Measurements from ENCODE around the gene HTR7.

HTR7 gene

DNA sequence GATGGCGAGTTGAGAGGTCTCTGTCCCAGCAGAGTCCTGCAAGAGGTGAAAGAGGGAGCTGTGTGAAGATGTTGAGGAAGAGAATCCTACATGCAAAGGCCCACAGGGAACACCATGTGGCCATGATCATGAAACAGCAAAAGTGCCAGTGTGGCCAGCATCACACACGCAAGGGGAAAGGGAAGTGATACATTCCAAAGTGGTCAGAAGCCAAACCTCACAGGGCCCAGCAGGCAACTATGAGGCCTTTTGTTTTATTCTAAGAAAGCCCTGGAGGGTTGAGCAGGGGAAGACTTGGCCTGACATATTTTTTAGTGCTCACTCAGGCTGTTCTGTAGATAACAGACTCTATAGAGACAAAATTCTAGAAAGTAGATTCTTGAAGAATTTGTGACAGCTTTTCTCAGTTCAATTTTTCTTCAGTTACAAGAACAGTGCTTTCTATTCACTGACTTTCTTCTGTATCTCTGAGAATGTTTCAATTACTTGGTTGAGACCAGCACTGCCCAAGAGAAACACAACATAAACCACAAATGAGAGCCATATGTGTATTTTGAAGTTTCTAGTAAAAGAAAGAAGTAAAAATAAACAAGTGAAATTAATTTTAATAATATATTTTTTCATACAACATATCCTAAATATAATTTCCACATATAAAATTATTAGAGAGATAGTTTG lies 82.3 kb downstream of the HTR7 start:
- no peak overlapping the region for H3K9ac ChIP-seq (ENCODE audit: low read depth, low read length)
- H3K4me1 ChIP-seq (ENCODE audit: insufficient read depth, low read length): no peaks in the 10 kb centered on the region
- H3K36me3 ChIP-seq (ENCODE audit: insufficient read depth, low read length): no peaks in the 10 kb centered on the region
- H3K9me3 ChIP-seq (ENCODE audit: control insufficient read depth, insufficient read depth, low read length): no peaks in the 10 kb centered on the region

DNA sequence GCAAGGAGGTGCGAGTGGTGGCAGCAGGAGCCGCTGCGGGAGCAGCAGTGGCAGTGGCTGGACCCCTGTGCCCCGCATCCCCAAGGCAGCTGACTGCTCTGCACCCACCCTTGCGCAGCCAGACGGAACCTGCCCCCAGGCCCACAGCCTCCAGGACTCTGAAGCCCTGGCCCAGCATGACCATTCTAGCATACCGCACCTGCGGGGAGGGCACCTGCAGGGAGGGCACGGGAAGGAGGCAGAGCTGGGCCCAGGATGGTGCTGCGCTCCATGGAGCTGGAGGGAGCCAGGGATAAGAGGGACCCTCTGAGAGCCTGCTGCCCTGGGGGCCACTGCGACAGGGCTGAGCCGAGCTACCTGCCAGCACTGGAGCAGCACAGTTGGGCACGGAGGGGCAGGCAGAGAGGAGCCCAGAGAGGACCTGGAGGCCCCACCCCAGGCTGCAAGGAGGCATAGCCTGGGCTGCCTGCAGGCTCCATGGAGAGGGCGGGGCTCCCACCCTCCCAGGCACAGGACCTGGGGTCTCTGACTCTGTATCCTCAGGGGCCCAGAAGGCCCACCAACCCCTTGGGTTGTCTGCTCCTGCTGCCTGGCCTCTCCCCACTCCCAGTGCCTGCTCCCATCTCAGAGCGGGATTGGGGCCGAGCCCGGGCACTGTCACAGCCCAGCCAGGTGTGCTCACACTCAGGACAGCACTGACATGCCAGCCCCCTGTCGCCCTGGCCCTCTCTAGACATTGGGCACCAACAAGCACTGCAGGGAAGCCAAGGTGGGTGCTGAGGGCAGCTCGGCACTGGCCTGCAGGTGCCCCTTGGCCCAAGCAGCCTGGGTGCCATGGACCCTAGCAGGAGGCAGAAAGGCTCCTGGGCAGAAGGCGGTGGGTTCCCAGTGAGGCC lies 87.6 kb downstream of the HTR7 start:
- Histone ChIP-seq H3K36me3 (ENCODE audit: insufficient read depth, low read length) (no peaks in the 10 kb centered on the region), H3K4me1 (ENCODE audit: insufficient read depth, low read length) (no peaks in the 10 kb centered on the region), H3K9ac (ENCODE audit: low read depth, low read length) (no peak overlapping the region), H3K9me3 (ENCODE audit: control insufficient read depth, insufficient read depth, low read length) (no peaks in the 10 kb centered on the region)

DNA sequence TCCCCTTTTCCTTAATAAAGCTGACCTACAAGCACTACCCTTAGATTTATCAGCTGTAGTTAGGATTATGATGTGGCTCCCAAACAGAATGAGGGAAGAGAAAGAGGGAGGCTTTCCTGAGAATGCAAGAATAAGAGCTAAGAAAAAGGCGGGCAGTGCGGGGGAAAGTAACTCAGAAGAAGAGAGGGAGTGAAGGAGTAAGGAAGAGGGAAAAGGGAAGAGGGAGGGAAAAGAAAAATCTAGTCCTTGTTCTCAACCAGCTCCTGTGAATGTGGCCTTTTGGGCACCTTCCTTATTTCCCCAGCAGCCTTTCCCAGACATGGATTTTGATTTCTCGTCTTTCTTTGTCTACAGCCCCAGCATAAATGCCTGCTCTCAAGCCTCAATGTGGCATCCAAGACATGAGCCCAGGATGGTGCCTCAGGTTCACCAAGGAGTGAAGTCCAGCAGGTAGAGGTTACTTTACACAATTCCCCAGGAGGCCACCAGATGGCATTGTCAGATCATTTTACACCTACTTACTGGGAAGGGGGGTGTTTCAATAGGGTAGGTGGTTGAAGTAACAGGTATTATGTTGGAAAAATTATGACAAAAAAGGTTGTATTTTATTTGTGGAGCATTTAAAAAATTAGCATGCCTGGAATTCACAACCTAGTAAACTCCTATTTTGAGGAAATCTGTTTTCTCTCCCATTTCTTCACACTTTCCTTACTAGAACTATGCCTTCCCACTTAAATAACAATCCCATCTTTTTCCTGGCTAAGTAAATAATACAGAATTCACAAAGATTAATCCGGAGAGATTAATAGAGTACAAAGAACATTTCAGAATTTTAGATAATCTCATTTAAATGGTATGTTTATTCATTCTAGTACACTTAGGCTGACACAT lies 106.5 kb downstream of the HTR7 start:
- Histone ChIP-seq H3K36me3 (ENCODE audit: insufficient read depth, low read length) (no peaks in the 10 kb centered on the region), H3K4me1 (ENCODE audit: insufficient read depth, low read length) (0 out of 2 replicates have a peak, but pooled peaks cover 5% of the 10 kb centered on the region), H3K9me3 (ENCODE audit: control insufficient read depth, insufficient read depth, low read length) (0 out of 2 replicates have a peak, but pooled peaks cover 2% of the 10 kb centered on the region), H3K9ac (ENCODE audit: low read depth, low read length) (no peak overlapping the region)

DNA sequence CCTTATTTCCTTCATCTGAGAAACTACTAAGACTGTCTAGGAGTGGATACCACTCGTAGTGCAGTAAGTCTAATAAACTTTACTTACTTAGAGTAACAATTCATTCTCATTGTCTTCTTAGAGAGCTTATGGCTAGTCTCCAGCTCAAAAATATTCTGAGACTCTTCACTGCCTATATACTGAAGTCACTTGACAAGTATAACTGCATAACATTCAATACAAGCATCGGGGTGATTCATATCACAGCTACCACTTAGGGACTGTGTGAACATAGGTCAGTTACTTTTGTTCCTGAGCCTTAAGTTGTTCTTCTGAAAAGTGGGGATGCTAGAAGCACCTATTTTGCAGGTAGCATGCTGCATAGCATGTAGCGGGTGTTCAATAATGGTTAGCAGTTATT lies 111.0 kb downstream of the HTR7 start:
- Histone ChIP-seq H3K4me1 (ENCODE audit: insufficient read depth, low read length) (0 out of 2 replicates have a peak, but pooled peaks cover 3% of the 10 kb centered on the region), H3K9me3 (ENCODE audit: control insufficient read depth, insufficient read depth, low read length) (0 out of 2 replicates have a peak, but pooled peaks cover 2% of the 10 kb centered on the region), H3K36me3 (ENCODE audit: insufficient read depth, low read length) (no peaks in the 10 kb centered on the region), H3K9ac (ENCODE audit: low read depth, low read length) (no peak overlapping the region)

DNA sequence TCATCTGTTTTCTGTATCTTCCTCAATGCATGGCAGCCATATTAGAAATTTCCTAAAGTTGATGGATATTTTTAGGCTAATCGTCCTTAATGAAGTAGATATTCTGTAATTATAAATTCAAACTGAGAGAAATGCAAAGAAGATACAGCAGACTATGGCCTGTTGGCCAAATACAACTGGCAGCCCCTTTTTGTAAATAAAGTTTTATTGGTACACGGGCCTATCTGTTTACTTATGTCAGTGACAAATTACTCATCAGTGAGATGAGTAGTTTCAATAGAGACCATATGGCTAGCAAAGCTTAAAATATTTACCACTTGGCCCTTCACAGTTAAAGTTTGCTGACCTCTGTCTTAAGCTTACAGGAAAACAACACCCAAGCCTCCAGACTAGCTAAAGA lies 112.3 kb downstream of the HTR7 start:
- no peaks in the 10 kb centered on the region for H3K36me3 ChIP-seq (ENCODE audit: insufficient read depth, low read length)
- no peaks in the 10 kb centered on the region for H3K9me3 ChIP-seq (ENCODE audit: control insufficient read depth, insufficient read depth, low read length)
- H3K9ac ChIP-seq (ENCODE audit: low read depth, low read length): no peak overlapping the region
- no peaks in the 10 kb centered on the region for H3K4me1 ChIP-seq (ENCODE audit: insufficient read depth, low read length)

DNA sequence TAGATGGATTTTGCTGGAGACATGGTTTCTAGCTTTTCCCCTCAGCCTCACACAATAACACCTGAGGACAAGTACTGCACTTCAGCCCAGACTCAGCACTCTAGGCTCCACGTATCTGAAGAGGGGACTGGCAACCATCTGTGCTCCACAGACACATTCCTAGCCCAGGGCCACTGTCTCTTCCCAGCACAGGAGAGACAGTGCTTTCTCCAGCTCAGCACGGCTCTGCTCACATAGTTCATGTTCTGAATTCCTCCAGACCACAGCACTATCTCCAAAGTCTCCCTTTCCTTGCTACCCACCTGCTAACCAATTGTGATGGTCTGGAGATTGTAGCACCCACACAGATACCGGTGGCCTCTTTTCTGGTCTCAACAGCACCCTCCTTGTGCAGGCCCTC lies 114.5 kb downstream of the HTR7 start:
- no peak overlapping the region for H3K9ac ChIP-seq (ENCODE audit: low read depth, low read length)
- no peaks in the 10 kb centered on the region for H3K4me1 ChIP-seq (ENCODE audit: insufficient read depth, low read length)
- H3K36me3 ChIP-seq (ENCODE audit: insufficient read depth, low read length): no peaks in the 10 kb centered on the region
- no peaks in the 10 kb centered on the region for H3K9me3 ChIP-seq (ENCODE audit: control insufficient read depth, insufficient read depth, low read length)

DNA sequence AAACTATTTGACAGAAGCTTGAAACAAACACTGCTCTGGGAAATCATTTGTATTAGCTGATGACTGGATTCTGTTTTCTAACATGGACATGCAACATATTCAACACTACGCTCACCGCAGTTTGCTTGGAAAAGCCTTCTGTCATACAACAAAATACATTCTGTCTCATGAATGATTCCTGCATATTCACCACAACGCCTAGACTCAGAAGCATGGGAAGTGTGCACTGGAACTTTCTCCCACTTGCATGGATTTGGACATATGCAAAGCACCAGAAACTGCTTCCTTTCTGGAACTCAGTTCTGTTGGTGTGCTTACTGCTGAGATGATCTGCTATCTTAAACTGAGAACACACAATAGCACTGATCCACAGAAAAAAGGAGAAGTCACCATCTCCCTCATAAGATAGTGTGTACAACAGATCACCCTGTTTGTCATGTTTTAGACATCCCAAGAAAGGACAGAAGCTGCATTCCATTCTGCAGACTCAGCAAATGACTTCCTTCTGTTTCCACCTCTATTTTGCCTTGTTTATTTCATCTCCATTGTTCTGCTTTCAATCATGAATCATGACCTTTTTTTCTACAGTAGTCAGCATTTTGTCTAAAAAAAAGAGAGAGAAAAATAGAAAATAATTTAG lies 115.8 kb downstream of the HTR7 start:
- no peaks in the 10 kb centered on the region for H3K36me3 ChIP-seq (ENCODE audit: insufficient read depth, low read length)
- H3K9ac ChIP-seq (ENCODE audit: low read depth, low read length): no peak overlapping the region
- H3K9me3 ChIP-seq (ENCODE audit: control insufficient read depth, insufficient read depth, low read length): no peaks in the 10 kb centered on the region
- no peaks in the 10 kb centered on the region for H3K4me1 ChIP-seq (ENCODE audit: insufficient read depth, low read length)

DNA sequence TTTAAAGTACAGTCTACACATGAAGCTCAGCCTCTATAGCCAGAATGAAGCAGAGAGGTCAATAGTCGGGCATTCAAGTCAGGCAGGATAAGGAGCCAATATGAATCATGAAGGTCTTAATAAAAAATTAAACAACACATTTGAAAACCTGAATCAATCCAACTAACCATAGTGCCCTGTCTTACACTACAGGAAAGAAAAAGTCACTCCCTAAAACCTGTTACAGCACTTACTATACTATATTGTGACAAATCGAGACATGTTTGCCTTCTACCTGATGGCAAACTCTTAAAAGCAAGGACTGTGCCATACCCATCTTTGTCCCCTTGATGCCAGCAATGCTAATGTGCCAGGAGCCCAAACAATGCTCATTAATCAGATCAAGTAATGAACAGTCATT lies 117.6 kb downstream of the HTR7 start:
- no peaks in the 10 kb centered on the region for H3K4me1 ChIP-seq (ENCODE audit: insufficient read depth, low read length)
- no peaks in the 10 kb centered on the region for H3K9me3 ChIP-seq (ENCODE audit: control insufficient read depth, insufficient read depth, low read length)
- H3K9ac ChIP-seq (ENCODE audit: low read depth, low read length): no peak overlapping the region
- no peaks in the 10 kb centered on the region for H3K36me3 ChIP-seq (ENCODE audit: insufficient read depth, low read length)

DNA sequence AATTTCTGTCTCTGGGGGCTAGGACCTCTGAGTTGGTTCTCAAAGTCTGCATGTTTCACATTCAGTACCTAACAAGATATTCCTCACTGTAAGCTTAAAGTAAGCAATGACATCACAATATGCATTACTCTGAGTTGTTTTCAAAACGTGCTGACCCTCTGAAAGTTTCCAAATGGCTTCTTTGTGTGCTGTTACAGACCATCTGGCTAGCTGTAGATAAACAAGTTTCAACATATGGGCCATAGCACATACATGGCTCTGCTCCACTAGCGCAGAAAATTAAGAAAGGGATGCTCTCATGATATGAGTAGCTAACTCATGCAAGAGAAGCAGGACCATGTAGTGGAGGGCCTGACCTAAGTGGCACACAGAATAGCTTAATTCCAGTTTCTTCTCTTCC lies 119.0 kb downstream of the HTR7 start:
- Histone ChIP-seq H3K9me3 (ENCODE audit: control insufficient read depth, insufficient read depth, low read length) (no peaks in the 10 kb centered on the region), H3K36me3 (ENCODE audit: insufficient read depth, low read length) (no peaks in the 10 kb centered on the region), H3K4me1 (ENCODE audit: insufficient read depth, low read length) (no peaks in the 10 kb centered on the region), H3K9ac (ENCODE audit: low read depth, low read length) (no peak overlapping the region)

DNA sequence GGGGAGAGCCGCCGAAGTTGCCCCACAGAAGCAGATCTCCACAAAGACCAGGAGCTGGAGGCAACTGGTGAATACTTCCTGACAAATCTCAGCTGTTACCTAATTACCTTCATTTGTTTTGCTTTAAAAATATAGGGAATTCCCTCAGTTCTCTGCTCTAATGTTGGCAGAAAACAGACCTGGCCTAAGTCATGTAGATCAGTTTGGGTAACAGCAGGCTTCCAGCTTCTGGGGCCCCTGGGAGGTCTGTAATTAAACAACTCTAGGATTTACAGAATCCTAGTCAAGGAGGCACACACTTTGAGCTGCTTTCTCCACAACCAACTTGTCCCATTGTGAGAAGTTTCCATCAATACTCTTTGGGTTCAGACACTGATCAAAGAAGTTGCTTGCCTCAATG lies 123.4 kb downstream of the HTR7 start:
- H3K4me1 ChIP-seq (ENCODE audit: insufficient read depth, low read length): no peaks in the 10 kb centered on the region
- H3K9ac ChIP-seq (ENCODE audit: low read depth, low read length): no peak overlapping the region
- no peaks in the 10 kb centered on the region for H3K36me3 ChIP-seq (ENCODE audit: insufficient read depth, low read length)
- no peaks in the 10 kb centered on the region for H3K9me3 ChIP-seq (ENCODE audit: control insufficient read depth, insufficient read depth, low read length)

DNA sequence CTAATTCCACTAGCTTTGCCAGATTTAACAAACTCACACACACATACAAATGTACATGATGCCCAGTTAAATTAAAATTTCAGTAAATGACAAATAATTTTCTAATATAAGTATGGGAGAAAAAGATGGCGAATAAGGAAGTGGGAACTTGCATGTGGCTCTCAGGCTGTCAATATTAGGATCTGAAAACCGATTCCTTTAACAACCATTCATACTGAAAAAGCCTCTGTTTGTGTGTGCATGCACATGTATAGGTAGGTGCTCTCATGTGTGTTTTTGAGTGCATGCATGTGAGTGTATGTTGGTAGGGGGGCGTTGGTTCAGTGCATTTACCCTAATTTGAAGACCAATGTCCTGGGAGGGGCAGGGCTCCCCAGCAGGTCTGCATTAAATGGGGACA lies 125.3 kb downstream of the HTR7 start:
- Histone ChIP-seq H3K4me1 (ENCODE audit: insufficient read depth, low read length) (no peaks in the 10 kb centered on the region), H3K9ac (ENCODE audit: low read depth, low read length) (no peak overlapping the region), H3K9me3 (ENCODE audit: control insufficient read depth, insufficient read depth, low read length) (no peaks in the 10 kb centered on the region), H3K36me3 (ENCODE audit: insufficient read depth, low read length) (no peaks in the 10 kb centered on the region)

DNA sequence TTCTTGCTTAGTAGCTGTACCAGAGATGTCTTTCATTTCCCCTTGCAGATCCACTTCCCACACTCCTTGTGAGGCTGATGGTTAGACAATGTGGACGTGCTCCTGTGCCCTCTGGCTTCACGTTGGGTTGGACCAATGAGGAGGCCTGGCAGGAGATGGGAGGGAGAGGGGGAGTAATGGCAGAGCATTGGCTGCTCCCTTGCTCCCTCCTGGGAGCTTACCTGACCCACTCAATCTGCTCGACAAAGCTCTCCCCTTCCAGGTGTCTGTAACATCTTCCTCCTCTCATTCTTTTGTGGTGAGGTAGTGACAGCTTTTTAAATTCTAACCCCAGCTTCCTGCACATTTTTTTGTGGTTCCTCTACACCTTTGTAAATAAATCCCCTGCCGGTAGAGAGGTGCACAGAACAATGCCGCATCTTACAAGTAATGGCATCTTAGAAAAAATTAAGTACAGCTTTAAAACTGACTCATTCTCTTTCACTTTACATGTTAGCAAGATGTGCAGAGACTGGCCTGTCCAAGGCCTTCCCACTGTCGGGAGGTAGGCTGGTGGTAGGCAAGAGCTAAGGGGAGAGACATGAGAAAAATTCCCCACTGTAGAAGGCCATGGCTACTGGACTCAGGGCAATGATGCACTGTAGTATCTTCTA lies 134.3 kb downstream of the HTR7 start:
- H3K36me3 ChIP-seq (ENCODE audit: insufficient read depth, low read length): no peaks in the 10 kb centered on the region
- peaks cover 22% of the 10 kb centered on the region for H3K4me1 ChIP-seq (ENCODE audit: insufficient read depth, low read length)
- no peaks in the 10 kb centered on the region for H3K9me3 ChIP-seq (ENCODE audit: control insufficient read depth, insufficient read depth, low read length)
- H3K9ac ChIP-seq (ENCODE audit: low read depth, low read length): no peak overlapping the region

DNA sequence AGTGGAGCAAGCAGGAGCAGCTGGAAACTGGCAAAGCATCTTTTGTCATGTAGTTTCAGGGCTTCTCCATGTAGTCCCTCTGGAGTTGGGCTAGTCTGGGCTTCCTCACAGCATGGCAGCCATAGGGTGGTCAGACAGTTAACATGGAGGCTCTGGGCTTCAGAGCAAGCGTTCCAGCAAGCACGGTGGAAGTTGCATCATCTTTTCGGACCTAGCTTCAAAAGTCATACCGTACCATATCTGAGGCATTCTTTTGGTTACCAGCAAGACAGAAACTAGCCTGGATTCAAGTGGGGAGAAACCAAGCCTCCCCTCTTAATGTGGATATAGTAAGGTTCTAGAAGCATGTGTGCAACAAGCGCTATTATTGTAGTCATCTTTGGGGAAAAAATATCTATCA lies 135.0 kb downstream of the HTR7 start:
- no peaks in the 10 kb centered on the region for H3K36me3 ChIP-seq (ENCODE audit: insufficient read depth, low read length)
- no peak overlapping the region for H3K9ac ChIP-seq (ENCODE audit: low read depth, low read length)
- H3K9me3 ChIP-seq (ENCODE audit: control insufficient read depth, insufficient read depth, low read length): no peaks in the 10 kb centered on the region
- H3K4me1 ChIP-seq (ENCODE audit: insufficient read depth, low read length): peaks cover 22% of the 10 kb centered on the region

Measured in ES-I3 (cell line).